ENCODE results near the gene UNC93A. TPM values are rescaled to one million over a fixed set of nuclear protein-coding genes. Genes with fewer than 3 reads are reported as not detected.

The UNC93A gene
- total and polyA plus RNA-seq, 7 donors = 0.45 TPM; not detected in 6

GRCh38 chr6:167324111-167324510 is 33.0 kb downstream of the UNC93A start:
- Histone ChIP-seq H3K4me1 (peaks cover 0 to 1% (median 0%) of the 10 kb centered on the region in 4 donors), H3K27ac (no peak overlapping the region), H3K4me3 (no peak overlapping the region), H3K9me3 (no peaks in the 10 kb centered on the region), H3K36me3 (no peaks in the 10 kb centered on the region), H3K27me3 (no peaks in the 10 kb centered on the region)
- WGBS, 2 donors = 90 to 92% methylated on average over 10 of the region's 10 CpGs
- intact Hi-C loops (cut with DNase I) = no loop called here
- DNase-seq = no peak
- TF ChIP-seq POLR2AphosphoS5 (IDR thresholded peaks at IDR 0.05) = no peak

- Histone ChIP-seq H3K27ac (no peak overlapping the region), H3K9me3 (no peaks in the 10 kb centered on the region), H3K4me3 (no peak overlapping the region), H3K4me1 (no peaks in the 10 kb centered on the region), H3K36me3 (no peaks in the 10 kb centered on the region), H3K27me3 (no peaks in the 10 kb centered on the region)
- intact Hi-C loops (cut with DNase I) = no loop called here
- 94 to 97% methylated on average over 13 of the region's 13 CpGs for WGBS, 2 donors
- no peak for DNase-seq
- TF ChIP-seq CTCF (IDR thresholded peaks at IDR 0.05) (no peak), POLR2A (IDR thresholded peaks at IDR 0.05) (no peak), EP300 (IDR thresholded peaks at IDR 0.05) (no peak), POLR2AphosphoS5 (IDR thresholded peaks at IDR 0.05) (no peak)
Observed at GRCh38 chr6:167325766-167326165, 34.7 kb downstream of the UNC93A start.

- Histone ChIP-seq H3K9me3 (no peaks in the 10 kb centered on the region), H3K4me1 (no peaks in the 10 kb centered on the region), H3K27me3 (no peaks in the 10 kb centered on the region), H3K36me3 (no peaks in the 10 kb centered on the region), H3K4me3 (no peak overlapping the region), H3K27ac (no peak overlapping the region)
- 51 to 74% methylated on average over 4 of the region's 4 CpGs for WGBS, 2 donors
- intact Hi-C loops (cut with DNase I) = no loop called here
- no peak for TF ChIP-seq POLR2A (IDR thresholded peaks at IDR 0.05)
- TF ChIP-seq EP300 (IDR thresholded peaks at IDR 0.05) = no peak
- TF ChIP-seq POLR2AphosphoS5 (IDR thresholded peaks at IDR 0.05) = no peak
- no peak for TF ChIP-seq CTCF (IDR thresholded peaks at IDR 0.05)
- no peak for DNase-seq
Observed at GRCh38 chr6:167327391-167327790, 36.3 kb downstream of the UNC93A start.

GRCh38 chr6:167328086-167328485 is 37.0 kb downstream of the UNC93A start:
- H3K27me3 ChIP-seq = no peaks in the 10 kb centered on the region
- WGBS, 2 donors = 94 to 96% methylated on average over 5 of the region's 5 CpGs
- H3K9me3 ChIP-seq = no peaks in the 10 kb centered on the region
- H3K4me1 ChIP-seq = no peaks in the 10 kb centered on the region
- no peak overlapping the region for H3K27ac ChIP-seq
- no peak for DNase-seq
- intact Hi-C loops (cut with DNase I) = no loop called here
- TF ChIP-seq CTCF (IDR thresholded peaks at IDR 0.05) (no peak), POLR2A (IDR thresholded peaks at IDR 0.05) (no peak), EP300 (IDR thresholded peaks at IDR 0.05) (no peak), POLR2AphosphoS5 (IDR thresholded peaks at IDR 0.05) (no peak)
- H3K36me3 ChIP-seq = no peaks in the 10 kb centered on the region
- H3K4me3 ChIP-seq = no peak overlapping the region

GRCh38 chr6:167329014-167329413 is 37.9 kb downstream of the UNC93A start:
- Histone ChIP-seq H3K4me3 (no peak overlapping the region), H3K27me3 (no peaks in the 10 kb centered on the region), H3K4me1 (no peaks in the 10 kb centered on the region), H3K36me3 (no peaks in the 10 kb centered on the region), H3K27ac (no peak overlapping the region), H3K9me3 (no peaks in the 10 kb centered on the region)
- intact Hi-C loops (cut with DNase I) = no loop called here
- WGBS, 2 donors = 74 to 77% methylated on average over 8 of the region's 8 CpGs
- TF ChIP-seq POLR2AphosphoS5 (IDR thresholded peaks at IDR 0.05) (no peak), EP300 (IDR thresholded peaks at IDR 0.05) (no peak), CTCF (IDR thresholded peaks at IDR 0.05) (no peak), POLR2A (IDR thresholded peaks at IDR 0.05) (no peak)
- no peak for DNase-seq
